ENCODE measurements around the gene FHIP1B.

DNA sequence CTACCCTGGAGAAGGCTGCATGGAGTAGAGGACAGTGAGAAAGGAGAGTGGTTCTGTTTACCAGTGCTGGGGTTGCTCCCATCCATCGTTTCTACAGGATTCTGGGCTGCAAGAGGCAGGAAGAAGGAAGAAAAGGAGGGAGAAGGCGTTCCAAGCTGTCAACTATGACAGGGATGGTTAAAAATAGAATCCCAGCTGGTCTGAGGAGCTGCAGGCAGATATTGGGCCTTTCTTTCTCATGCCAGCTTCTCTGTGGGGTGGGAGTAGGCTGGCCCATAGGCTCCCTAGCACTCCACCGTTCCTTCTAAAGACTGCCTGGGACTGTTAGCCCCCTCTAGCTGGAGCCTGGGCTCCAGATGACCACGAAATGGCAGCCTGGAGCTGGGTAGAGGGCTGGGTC is 38.8 kb upstream of the FHIP1B start:
- TF ChIP-seq EZH2 (IDR thresholded peaks at IDR 0.05; ENCODE audit: borderline replicate concordance, low read depth, low read length, severe bottlenecking) = no peak
- TF ChIP-seq, protein P1, sequence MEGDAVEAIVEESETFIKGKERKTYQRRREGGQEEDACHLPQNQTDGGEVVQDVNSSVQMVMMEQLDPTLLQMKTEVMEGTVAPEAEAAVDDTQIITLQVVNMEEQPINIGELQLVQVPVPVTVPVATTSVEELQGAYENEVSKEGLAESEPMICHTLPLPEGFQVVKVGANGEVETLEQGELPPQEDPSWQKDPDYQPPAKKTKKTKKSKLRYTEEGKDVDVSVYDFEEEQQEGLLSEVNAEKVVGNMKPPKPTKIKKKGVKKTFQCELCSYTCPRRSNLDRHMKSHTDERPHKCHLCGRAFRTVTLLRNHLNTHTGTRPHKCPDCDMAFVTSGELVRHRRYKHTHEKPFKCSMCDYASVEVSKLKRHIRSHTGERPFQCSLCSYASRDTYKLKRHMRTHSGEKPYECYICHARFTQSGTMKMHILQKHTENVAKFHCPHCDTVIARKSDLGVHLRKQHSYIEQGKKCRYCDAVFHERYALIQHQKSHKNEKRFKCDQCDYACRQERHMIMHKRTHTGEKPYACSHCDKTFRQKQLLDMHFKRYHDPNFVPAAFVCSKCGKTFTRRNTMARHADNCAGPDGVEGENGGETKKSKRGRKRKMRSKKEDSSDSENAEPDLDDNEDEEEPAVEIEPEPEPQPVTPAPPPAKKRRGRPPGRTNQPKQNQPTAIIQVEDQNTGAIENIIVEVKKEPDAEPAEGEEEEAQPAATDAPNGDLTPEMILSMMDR (IDR thresholded peaks at IDR 0.05; ENCODE audit: borderline replicate concordance, extremely low read depth, low read length, poor library complexity, severe bottlenecking) = no peak

Data from DND-41 (cell line).